Esophagus muscularis mucosa (tissue), 3 donors: ENCODE results near the gene NSD1.

Experiments
- CTCF ChIP-seq, 3 experiments: fragments of 200-600 bp in 2 of 3; fragments of 450-650 bp in 1 of 3; sonication (generic) in 2 of 3; IDR thresholded peaks; one replicate each; pipeline ENCODE4 v1.5.1; 2017 to 2019; ENCODE audit warnings: antibody characterized with exemption in 3 of 3, mild to moderate bottlenecking in 2 of 3, moderate library complexity in 1 of 3
- POLR2A ChIP-seq: fragments of 450-650 bp; IDR thresholded peaks from one replicate; pipeline ENCODE4 v1.6.1; 2017; ENCODE audit warnings: antibody characterized with exemption, moderate library complexity, mild to moderate bottlenecking, low read depth

DNA sequence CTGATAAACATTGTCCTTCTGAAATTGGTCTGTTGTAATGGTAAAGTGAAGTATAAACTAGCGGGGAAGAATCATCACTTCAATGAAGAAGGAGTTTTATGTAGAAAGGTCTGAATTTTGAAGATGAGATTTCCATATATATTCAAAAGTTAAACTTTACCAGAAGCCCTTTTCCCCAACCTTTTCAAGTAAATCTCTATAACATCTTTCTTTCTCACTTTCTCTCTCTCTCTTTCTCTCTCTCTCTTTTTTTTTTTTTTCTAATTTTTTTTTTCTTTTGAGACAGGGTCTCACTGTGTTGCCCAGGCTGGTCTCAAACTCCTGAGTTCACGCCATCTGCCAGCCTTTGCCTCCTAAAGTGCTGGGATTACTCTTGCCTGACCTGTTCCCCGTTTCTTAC is 78.7 kb downstream of the NSD1 start:
- TF ChIP-seq POLR2A (no peak), CTCF (IDR thresholded peaks at IDR 0.05) (no peak)
